Adrenal gland (tissue), 12 donors: ENCODE results near the gene NUFIP2. TPM values are rescaled to one million over a fixed set of nuclear protein-coding genes. Genes with fewer than 3 reads are reported as not detected.
"Not testable (repeated sequence)": the region's sequence is repeated elsewhere in the genome, so short reads cannot be mapped to it uniquely, and the experiment has no call there.

Experiments used
- DNase-seq, 7 donors: peaks; one replicate each; pipeline ENCODE4 v3.0.0-alpha.2; 2019 to 2020
- H3K27ac ChIP-seq, 5 donors: fragments of 200-600 bp; sonication (generic) in 4 of 5; 1 replicate in 3 of 5; 2 replicates in 2 of 5; pipeline versions ENCODE4 v1.5.1 to v1.8.0; 2016 to 2020; ENCODE audit warnings: mild to moderate bottlenecking in 1 of 5
- H3K27me3 ChIP-seq: fragments of 200-600 bp; 2 replicates; pipeline ENCODE4 v1.8.0; 2021
- H3K36me3 ChIP-seq, 2 donors: fragments of 200-600 bp; replicated peaks in 1 of 2; 1 replicate in 1 of 2; 2 replicates in 1 of 2; pipeline versions ENCODE4 v1.5.1 to v1.8.0; 2018 to 2022
- H3K4me1 ChIP-seq, 2 donors: fragments of 200-600 bp; replicated peaks in 1 of 2; 1 replicate in 1 of 2; 2 replicates in 1 of 2; pipeline versions ENCODE4 v1.5.1 to v1.8.0; 2018 to 2021
- H3K4me3 ChIP-seq, 4 donors: fragments of 200-600 bp; sonication (generic) in 3 of 4; one replicate each; pipeline ENCODE4 v1.5.1; 2016 to 2018
- H3K9me3 ChIP-seq, 3 donors: fragments of 200-600 bp; sonication (generic) in 1 of 3; replicated peaks in 1 of 3; 1 replicate in 2 of 3; 2 replicates in 1 of 3; pipeline versions ENCODE4 v1.5.1 to v1.8.0; 2016 to 2021
- CTCF ChIP-seq, 6 experiments: fragments of 450-650 bp in 4 of 6; fragments of 200-600 bp in 2 of 6; sonication (generic) in 1 of 6; IDR thresholded peaks; 1 replicate in 5 of 6; 2 replicates in 1 of 6; pipeline versions ENCODE4 v1.5.1 to v1.8.0; 2016 to 2021; ENCODE audit warnings: antibody characterized with exemption in 6 of 6, mild to moderate bottlenecking in 2 of 6, moderate library complexity in 1 of 6
- POLR2A ChIP-seq, 2 donors: fragments of 450-650 bp; IDR thresholded peaks; one replicate each; pipeline ENCODE4 v1.6.1; 2017; ENCODE audit warnings: antibody characterized with exemption in 2 of 2, mild to moderate bottlenecking in 2 of 2, moderate library complexity in 1 of 2
- WGBS, 4 donors: extraction: QIAGEN DNeasy Blood & Tissue Kit in 2 of 4; methylation state at CpG; one replicate each; pipeline versions ENCODE4 v1.1.5 to v1.1.7; 2013 to 2017; 5-methylcytosine and 5-hydroxymethylcytosine counted together
- intact Hi-C, 2 donors: fragments of 100-400 bp; cut with DNase I; formaldehyde crosslinking; loops; one replicate each; pipeline versions ENCODE4 v1.14.1 to v1.15.0; 2022 to 2023
- polyA plus RNA-seq, 3 donors: library from polyadenylated mRNA; stranded (reverse); fragments of 200-250 nt in 2 of 3; fragments of 350-450 nt in 1 of 3; fragmentation: Illumina TruSeq in 1 of 3; extraction: RNeasy Lipid Tissue Mini Kit (QIAGEN cat#74804) in 1 of 3; gene quantifications; one replicate each; pipeline ENCODE4 v1.2.3, GENCODE V29; 2013 to 2014
- total RNA-seq, 9 donors: library from RNA; depleted of rRNA in 4 of 9; stranded (reverse); fragments of >200 nt in 4 of 9; fragments of 120-200 nt in 1 of 9; fragmentation: NEBNext Ultra II Directional in 1 of 9; extraction: Animal tissue kit (Norgen Biotek cat#: 25700) in 1 of 9; gene quantifications; one replicate each; pipeline versions ENCODE4 v1.1.0 to v1.2.4, GENCODE V29; 2013 to 2023
- donor health status: healthy with polysubstance abuse.
- donor health status: Bipolar disorder and iron deficiency.
- donor health status: DM: yes; HTN: yes; CAD: no.
- donor health status: DM: no; HTN: no; CAD: no.
- donor health status: DM: no; HTN: no; CAD: no.
- donor health status: DM: yes; HTN: yes; CAD: no.

The NUFIP2 gene
- total and polyA plus RNA-seq, 12 donors: 5.8 to 84.5 (median 44.6) TPM

DNA sequence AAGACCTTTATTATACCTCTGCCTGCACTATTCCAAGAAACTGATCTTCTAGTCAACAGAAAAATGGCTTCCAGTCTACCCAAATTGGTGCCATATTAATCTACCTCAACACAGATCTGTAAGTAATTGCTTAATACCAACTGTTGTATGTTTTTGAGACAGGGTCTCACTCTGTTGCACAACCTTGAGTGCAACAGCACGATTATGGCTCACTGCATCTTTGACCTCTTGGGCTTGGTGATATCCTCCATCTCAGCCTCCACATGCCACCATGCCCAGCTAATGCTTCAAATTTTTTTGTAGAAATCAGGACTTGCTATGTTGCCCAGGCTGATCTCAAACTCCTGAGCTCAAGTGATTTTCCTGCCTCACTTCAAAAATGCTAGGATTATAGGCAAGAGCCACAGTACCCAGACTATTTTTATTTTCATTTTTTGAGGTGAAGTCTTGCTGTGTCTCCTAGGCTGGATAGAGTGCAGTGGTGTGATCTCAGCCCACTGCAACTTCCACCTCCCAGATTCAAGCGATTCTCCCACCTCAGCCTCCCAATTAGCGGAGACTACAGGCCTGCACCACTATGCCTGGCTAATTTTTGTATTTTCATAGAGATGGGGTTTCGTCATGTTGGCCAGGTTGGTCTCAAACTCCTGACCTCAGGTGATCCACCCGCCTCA is 14.4 kb downstream of the NUFIP2 start:
- TF ChIP-seq POLR2A (IDR thresholded peaks at IDR 0.05): no peak
- TF ChIP-seq CTCF (IDR thresholded peaks at IDR 0.05): no peak
- H3K36me3 ChIP-seq: peaks cover 0 to 49% of the 10 kb centered on the region in 2 donors
- no peak overlapping the region for H3K27ac ChIP-seq
- intact Hi-C loops: loop anchor here in 1 of 2 donors (10.0 kb wide), 1 partner anchor 135 kb away; no protein-coding TSS in a partner anchor
- 92 to 100% (median 96%) methylated on average over 5 of the region's 5 CpGs for WGBS, 4 donors
- no peaks in the 10 kb centered on the region for H3K9me3 ChIP-seq
- H3K4me1 ChIP-seq: peaks cover 0 to 71% of the 10 kb centered on the region in 2 donors
- H3K4me3 ChIP-seq: no peak overlapping the region
- H3K27me3 ChIP-seq: no peaks in the 10 kb centered on the region
- no peak for DNase-seq

DNA sequence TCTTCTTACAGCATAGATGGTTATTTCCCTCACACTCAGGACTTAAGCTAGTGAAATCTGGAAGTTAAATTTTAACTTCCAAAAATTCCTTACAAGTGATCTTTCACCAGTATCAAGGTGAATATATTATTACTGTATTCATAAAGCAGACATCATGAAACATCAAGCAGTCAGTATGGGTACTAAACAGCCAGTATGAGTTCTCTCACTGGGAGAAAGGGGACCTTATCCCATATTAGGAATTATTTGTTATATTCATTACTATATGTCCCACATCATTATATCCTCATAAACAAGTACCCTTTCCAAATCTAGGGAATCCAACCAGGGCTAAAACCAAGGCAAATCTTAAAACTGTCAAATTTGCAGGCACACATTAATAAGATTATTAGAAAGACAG is 15.3 kb downstream of the NUFIP2 start:
- H3K27me3 ChIP-seq: no peaks in the 10 kb centered on the region
- no peaks in the 10 kb centered on the region for H3K9me3 ChIP-seq
- H3K27ac ChIP-seq: no peak overlapping the region
- peaks cover 0 to 63% of the 10 kb centered on the region in 2 donors for H3K4me1 ChIP-seq
- peaks cover 0 to 46% of the 10 kb centered on the region in 2 donors for H3K36me3 ChIP-seq
- DNase-seq: no peak
- no peak overlapping the region for H3K4me3 ChIP-seq
- intact Hi-C loops: no loop called here
- TF ChIP-seq CTCF (IDR thresholded peaks at IDR 0.05) (no peak), POLR2A (IDR thresholded peaks at IDR 0.05) (no peak)

DNA sequence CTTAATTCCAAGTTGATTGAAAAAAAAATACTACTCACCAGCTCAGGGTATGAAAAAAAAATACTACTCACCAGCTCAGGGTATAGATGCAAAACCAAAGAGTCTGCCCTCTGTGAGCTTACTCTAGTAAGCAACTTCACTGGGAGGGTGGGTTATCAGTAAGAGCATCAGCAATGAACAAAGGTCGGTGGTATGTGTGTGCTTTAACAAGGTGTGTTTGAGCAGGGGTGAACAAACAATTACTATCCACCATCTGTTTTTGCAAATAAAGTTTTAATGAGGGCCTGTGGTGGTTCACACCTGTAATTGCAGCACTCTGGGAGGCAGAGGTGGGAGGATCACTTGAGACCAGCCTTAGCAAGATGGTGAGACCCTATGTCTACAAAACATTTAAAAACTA is 20.0 kb downstream of the NUFIP2 start:
- Histone ChIP-seq H3K4me1 (peaks cover 0 to 41% of the 10 kb centered on the region in 2 donors), H3K4me3 (no peak overlapping the region), H3K27ac (no peak overlapping the region), H3K27me3 (no peaks in the 10 kb centered on the region), H3K36me3 (peaks cover 0 to 31% of the 10 kb centered on the region in 2 donors), H3K9me3 (no peaks in the 10 kb centered on the region)
- no peak for DNase-seq
- intact Hi-C loops: no loop called here
- no peak for TF ChIP-seq POLR2A (IDR thresholded peaks at IDR 0.05)
- TF ChIP-seq CTCF (IDR thresholded peaks at IDR 0.05): no peak
- 76 to 86% (median 79%) methylated on average over 1 of the region's 1 CpG for WGBS, 4 donors

- H3K27ac ChIP-seq, DNase-seq, H3K9me3 ChIP-seq, H3K4me3 ChIP-seq, H3K27me3 ChIP-seq, intact Hi-C loops: not testable (repeated sequence)
- WGBS, 4 donors: 91 to 95% (median 94%) methylated on average over 9 of the region's 9 CpGs
- peaks cover 0 to 28% of the 10 kb centered on the region in 2 donors for H3K4me1 ChIP-seq
- peaks cover 0 to 36% of the 10 kb centered on the region in 2 donors for H3K36me3 ChIP-seq
These were observed 22.0 kb downstream of the NUFIP2 start for GRCh38 chr17:29271980-29272379.

DNA sequence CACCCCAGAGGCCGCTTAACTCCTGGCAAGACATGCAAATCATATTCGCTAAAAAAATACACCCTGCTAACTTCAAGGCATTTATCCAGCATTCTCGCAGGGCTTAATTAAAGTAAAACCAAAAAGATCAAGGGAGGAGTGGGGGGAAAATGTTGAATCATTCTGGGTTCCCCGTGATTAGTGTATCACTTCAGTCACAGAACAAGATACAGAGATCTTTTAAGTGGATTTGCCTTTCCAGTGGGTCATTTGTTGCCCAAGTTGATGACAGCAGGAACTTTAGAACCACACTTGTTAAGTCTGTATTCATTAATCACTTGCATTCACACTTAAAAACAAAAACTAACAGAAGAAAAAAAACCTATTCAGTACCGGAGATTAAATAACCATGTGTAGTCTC is 30.0 kb downstream of the NUFIP2 start:
- no peak for DNase-seq
- WGBS, 4 donors: 85 to 90% (median 88%) methylated on average over 5 of the region's 5 CpGs
- Histone ChIP-seq H3K36me3 (peaks cover 0 to 63% of the 10 kb centered on the region in 2 donors), H3K4me1 (peaks cover 0 to 4% of the 10 kb centered on the region in 2 donors), H3K27me3 (no peaks in the 10 kb centered on the region), H3K27ac (no peak overlapping the region), H3K4me3 (no peak overlapping the region), H3K9me3 (no peaks in the 10 kb centered on the region)
- intact Hi-C loops: no loop called here
- TF ChIP-seq POLR2A (IDR thresholded peaks at IDR 0.05) (no peak), CTCF (IDR thresholded peaks at IDR 0.05) (no peak)
